Measurements from ENCODE around the gene PPP3CA. TPM values are rescaled to one million over a fixed set of nuclear protein-coding genes. Genes with fewer than 3 reads are reported as not detected.

Gene PPP3CA
- total and polyA plus RNA-seq, 2 donors from 2014 or later = 6.9 to 31.5 TPM

DNA sequence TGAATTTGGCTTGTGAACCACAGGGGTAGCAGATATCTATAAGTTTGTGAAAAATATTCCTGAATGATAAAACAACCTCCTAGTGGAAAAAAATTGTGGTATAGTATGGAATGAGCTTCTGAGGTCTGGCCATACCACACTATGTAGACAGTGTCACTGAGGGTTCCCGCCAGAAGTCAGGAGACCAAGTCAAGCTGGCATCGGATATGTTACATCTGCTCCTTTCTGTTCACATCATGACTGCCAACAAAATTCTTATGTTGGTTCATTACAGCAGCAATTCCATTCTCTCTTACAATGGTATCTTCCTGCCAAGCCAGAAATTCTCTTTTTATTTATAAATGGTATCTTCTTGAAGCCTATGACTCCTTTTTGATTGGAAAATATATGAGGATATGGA is 273.0 kb downstream of the PPP3CA start:
- peaks cover 0 to 6% (median 2%) of the 10 kb centered on the region in 3 donors for H3K4me1 ChIP-seq (ENCODE audit: control insufficient read depth in 2 of 3, insufficient read depth in 2 of 3, low read depth in 1 of 3, low read length in 3 of 3)
- no peaks in the 10 kb centered on the region for H3K36me3 ChIP-seq (ENCODE audit: control insufficient read depth in 2 of 3, insufficient read depth in 3 of 3, low read length in 3 of 3)
- H3K27me3 ChIP-seq (ENCODE audit: control insufficient read depth, insufficient read depth, low read length) = no peaks in the 10 kb centered on the region
- H3K9me3 ChIP-seq (ENCODE audit: control insufficient read depth in 2 of 3, insufficient read depth in 1 of 3, low read length in 3 of 3) = no peaks in the 10 kb centered on the region
- intact Hi-C loops (cut with DNase I) = no loop called here
- H3K27ac ChIP-seq (ENCODE audit: low read depth in 2 of 2, low read length in 2 of 2) = no peak overlapping the region
- TF ChIP-seq, protein P1, sequence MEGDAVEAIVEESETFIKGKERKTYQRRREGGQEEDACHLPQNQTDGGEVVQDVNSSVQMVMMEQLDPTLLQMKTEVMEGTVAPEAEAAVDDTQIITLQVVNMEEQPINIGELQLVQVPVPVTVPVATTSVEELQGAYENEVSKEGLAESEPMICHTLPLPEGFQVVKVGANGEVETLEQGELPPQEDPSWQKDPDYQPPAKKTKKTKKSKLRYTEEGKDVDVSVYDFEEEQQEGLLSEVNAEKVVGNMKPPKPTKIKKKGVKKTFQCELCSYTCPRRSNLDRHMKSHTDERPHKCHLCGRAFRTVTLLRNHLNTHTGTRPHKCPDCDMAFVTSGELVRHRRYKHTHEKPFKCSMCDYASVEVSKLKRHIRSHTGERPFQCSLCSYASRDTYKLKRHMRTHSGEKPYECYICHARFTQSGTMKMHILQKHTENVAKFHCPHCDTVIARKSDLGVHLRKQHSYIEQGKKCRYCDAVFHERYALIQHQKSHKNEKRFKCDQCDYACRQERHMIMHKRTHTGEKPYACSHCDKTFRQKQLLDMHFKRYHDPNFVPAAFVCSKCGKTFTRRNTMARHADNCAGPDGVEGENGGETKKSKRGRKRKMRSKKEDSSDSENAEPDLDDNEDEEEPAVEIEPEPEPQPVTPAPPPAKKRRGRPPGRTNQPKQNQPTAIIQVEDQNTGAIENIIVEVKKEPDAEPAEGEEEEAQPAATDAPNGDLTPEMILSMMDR (IDR thresholded peaks at IDR 0.05; ENCODE audit: borderline replicate concordance, extremely low read depth, insufficient read depth) = no peak
- FAIRE-seq (no peak), DNase-seq (no peak)
- no peak overlapping the region for H3K4me3 ChIP-seq (ENCODE audit: low read length in 3 of 3)
- H3K9ac ChIP-seq (ENCODE audit: low read length in 3 of 3) = no peak overlapping the region

DNA sequence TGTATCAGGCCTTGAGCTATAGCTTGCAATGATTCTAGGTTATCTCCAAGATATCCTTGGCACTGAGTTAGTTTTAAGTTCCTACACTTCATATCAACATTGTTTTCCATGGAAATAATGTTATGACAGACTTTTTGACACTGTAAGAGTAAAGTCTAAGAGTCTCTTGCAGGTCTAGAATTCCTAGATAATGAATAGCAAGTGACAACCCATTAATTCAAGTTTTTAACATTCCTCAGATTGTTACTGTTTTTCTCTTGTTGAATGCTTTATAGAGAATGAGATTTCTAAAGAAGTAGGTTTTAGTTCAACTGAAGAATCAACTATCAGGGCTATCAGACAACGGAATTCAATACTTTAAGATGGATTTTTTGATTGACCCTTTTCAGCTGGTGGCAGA is 276.1 kb downstream of the PPP3CA start:
- TF ChIP-seq, protein P1 (IDR thresholded peaks at IDR 0.05; ENCODE audit: borderline replicate concordance, extremely low read depth, insufficient read depth) = no peak
- no peak for DNase-seq
- Histone ChIP-seq H3K4me3 (ENCODE audit: low read length in 3 of 3) (no peak overlapping the region), H3K27me3 (ENCODE audit: control insufficient read depth, insufficient read depth, low read length) (no peaks in the 10 kb centered on the region), H3K9ac (ENCODE audit: low read length in 3 of 3) (no peak overlapping the region), H3K36me3 (ENCODE audit: control insufficient read depth in 2 of 3, insufficient read depth in 3 of 3, low read length in 3 of 3) (no peaks in the 10 kb centered on the region), H3K4me1 (ENCODE audit: control insufficient read depth in 2 of 3, insufficient read depth in 2 of 3, low read depth in 1 of 3, low read length in 3 of 3) (peaks cover 0 to 6% (median 0%) of the 10 kb centered on the region in 3 donors), H3K9me3 (ENCODE audit: control insufficient read depth in 2 of 3, insufficient read depth in 1 of 3, low read length in 3 of 3) (no peaks in the 10 kb centered on the region), H3K27ac (ENCODE audit: low read depth in 2 of 2, low read length in 2 of 2) (peak overlapping the region in 1 of 2 donors; percentile 42)
- intact Hi-C loops (cut with DNase I) = no loop called here
- no peak for FAIRE-seq

DNA sequence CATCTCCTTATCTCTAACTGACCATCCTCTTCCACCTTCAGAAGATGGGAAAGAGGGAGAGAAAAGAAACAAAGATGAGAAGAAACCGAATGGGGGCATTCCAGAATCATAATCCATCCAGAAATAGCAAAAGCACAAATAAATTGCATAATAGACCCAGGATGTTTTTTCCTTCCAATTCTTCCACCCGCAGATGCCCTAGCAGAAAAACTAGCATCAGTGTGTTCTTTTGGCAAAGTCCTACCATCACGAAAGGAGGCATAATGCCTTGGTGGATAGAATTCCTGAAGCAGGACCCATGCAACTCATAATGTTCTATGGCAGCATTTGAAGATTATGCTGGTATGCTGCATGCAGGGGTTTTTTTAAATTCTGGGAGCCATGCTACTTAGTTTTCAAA is 279.2 kb downstream of the PPP3CA start:
- intact Hi-C loops (cut with DNase I) = no loop called here
- FAIRE-seq (no peak), DNase-seq (no peak)
- H3K36me3 ChIP-seq (ENCODE audit: control insufficient read depth in 2 of 3, insufficient read depth in 3 of 3, low read length in 3 of 3) = no peaks in the 10 kb centered on the region
- no peak overlapping the region for H3K27ac ChIP-seq (ENCODE audit: low read depth in 2 of 2, low read length in 2 of 2)
- TF ChIP-seq, protein P1 (IDR thresholded peaks at IDR 0.05; ENCODE audit: borderline replicate concordance, extremely low read depth, insufficient read depth) = no peak
- H3K27me3 ChIP-seq (ENCODE audit: control insufficient read depth, insufficient read depth, low read length) = no peaks in the 10 kb centered on the region
- H3K9me3 ChIP-seq (ENCODE audit: control insufficient read depth in 2 of 3, insufficient read depth in 1 of 3, low read length in 3 of 3) = no peaks in the 10 kb centered on the region
- no peak overlapping the region for H3K4me3 ChIP-seq (ENCODE audit: low read length in 3 of 3)
- H3K4me1 ChIP-seq (ENCODE audit: control insufficient read depth in 2 of 3, insufficient read depth in 2 of 3, low read depth in 1 of 3, low read length in 3 of 3) = peaks cover 0 to 6% (median 0%) of the 10 kb centered on the region in 3 donors
- H3K9ac ChIP-seq (ENCODE audit: low read length in 3 of 3) = no peak overlapping the region

DNA sequence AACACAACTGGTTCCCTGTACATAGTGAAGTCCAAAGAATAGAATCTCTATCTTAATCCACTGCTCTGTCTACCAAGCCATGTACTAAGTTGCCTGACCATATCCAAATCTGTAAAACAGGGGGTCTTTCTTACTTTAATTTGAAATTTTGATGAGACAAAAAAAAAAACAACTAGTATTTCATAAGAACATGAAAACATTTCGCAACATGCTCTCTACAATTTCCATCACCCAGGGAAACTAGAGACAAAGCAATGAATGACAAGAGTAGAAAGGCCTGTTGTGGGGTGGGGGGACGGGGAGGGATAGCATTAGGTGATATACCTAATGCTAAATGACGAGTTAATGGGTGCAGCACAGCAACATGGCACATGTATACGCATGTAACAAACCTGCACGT is 279.9 kb downstream of the PPP3CA start:
- H3K4me1 ChIP-seq (ENCODE audit: control insufficient read depth in 2 of 3, insufficient read depth in 2 of 3, low read depth in 1 of 3, low read length in 3 of 3) = peaks cover 0 to 6% (median 0%) of the 10 kb centered on the region in 3 donors
- FAIRE-seq (no peak), DNase-seq (no peak)
- no peak overlapping the region for H3K4me3 ChIP-seq (ENCODE audit: low read length in 3 of 3)
- intact Hi-C loops (cut with DNase I) = no loop called here
- H3K36me3 ChIP-seq (ENCODE audit: control insufficient read depth in 2 of 3, insufficient read depth in 3 of 3, low read length in 3 of 3) = no peaks in the 10 kb centered on the region
- H3K27me3 ChIP-seq (ENCODE audit: control insufficient read depth, insufficient read depth, low read length) = no peaks in the 10 kb centered on the region
- no peak overlapping the region for H3K9ac ChIP-seq (ENCODE audit: low read length in 3 of 3)
- TF ChIP-seq, protein P1 (IDR thresholded peaks at IDR 0.05; ENCODE audit: borderline replicate concordance, extremely low read depth, insufficient read depth) = no peak
- H3K27ac ChIP-seq (ENCODE audit: low read depth in 2 of 2, low read length in 2 of 2) = no peak overlapping the region
- H3K9me3 ChIP-seq (ENCODE audit: control insufficient read depth in 2 of 3, insufficient read depth in 1 of 3, low read length in 3 of 3) = no peaks in the 10 kb centered on the region
